ENCODE results near the gene HS1BP3. TPM values are rescaled to one million over a fixed set of nuclear protein-coding genes. Genes with fewer than 3 reads are reported as not detected.

HS1BP3 gene
- total RNA-seq, 6 donors from 2014 or later, result 41.0 to 45.8 (median 42.7) TPM

- H3K4me1 ChIP-seq, result peaks cover 27 to 34% (median 33%) of the 10 kb centered on the region in 4 donors
- TF ChIP-seq CTCF (IDR thresholded peaks at IDR 0.05) (no peak), POLR2A (IDR thresholded peaks at IDR 0.05) (no peak), POLR2AphosphoS5 (IDR thresholded peaks at IDR 0.05) (no peak), EP300 (IDR thresholded peaks at IDR 0.05) (no peak)
- WGBS, 2 donors, result 98 to 100% methylated on average over 4 of the region's 4 CpGs
- peak overlapping the region; percentile 82 to 86 (median 82) for H3K27ac ChIP-seq
- H3K4me3 ChIP-seq, result no peak overlapping the region
- H3K27me3 ChIP-seq, result no peaks in the 10 kb centered on the region
- no peaks in the 10 kb centered on the region for H3K9me3 ChIP-seq
- peaks cover 0 to 29% (median 18%) of the 10 kb centered on the region in 4 donors for H3K36me3 ChIP-seq
- no peak for ATAC-seq (ENCODE audit: low FRiP score in 2 of 2)
- no peak for DNase-seq
Measured at GRCh38 chr2:20633001-20633400, 17.9 kb downstream of the HS1BP3 start.

- TF ChIP-seq POLR2A (IDR thresholded peaks at IDR 0.05) (no peak), CTCF (IDR thresholded peaks at IDR 0.05) (no peak), POLR2AphosphoS5 (IDR thresholded peaks at IDR 0.05) (no peak), EP300 (IDR thresholded peaks at IDR 0.05) (no peak)
- WGBS, 2 donors, result 92 to 98% methylated on average over 6 to 7 of the region's 7 CpGs
- no peaks in the 10 kb centered on the region for H3K27me3 ChIP-seq
- no peak for ATAC-seq (ENCODE audit: low FRiP score in 2 of 2)
- peaks cover 0 to 24% (median 13%) of the 10 kb centered on the region in 4 donors for H3K36me3 ChIP-seq
- H3K4me3 ChIP-seq, result no peak overlapping the region
- H3K9me3 ChIP-seq, result no peaks in the 10 kb centered on the region
- H3K4me1 ChIP-seq, result peaks cover 27 to 34% (median 33%) of the 10 kb centered on the region in 4 donors
- no peak for DNase-seq
- H3K27ac ChIP-seq, result peak overlapping the region; percentile 15 to 86 (median 82)
Measured at GRCh38 chr2:20632446-20632990, 18.4 kb downstream of the HS1BP3 start.

GRCh38 chr2:20631617-20632307 lies 19.1 kb downstream of the HS1BP3 start:
- no peak for ATAC-seq (ENCODE audit: low FRiP score in 2 of 2)
- Histone ChIP-seq H3K9me3 (no peaks in the 10 kb centered on the region), H3K4me3 (no peak overlapping the region), H3K36me3 (peaks cover 0 to 16% (median 6%) of the 10 kb centered on the region in 4 donors), H3K27ac (peak overlapping the region in 1 of 4 donors; percentile 83), H3K27me3 (no peaks in the 10 kb centered on the region), H3K4me1 (peaks cover 27 to 34% (median 33%) of the 10 kb centered on the region in 4 donors)
- no peak for DNase-seq
- WGBS, 2 donors, result 94 to 97% methylated on average over 4 to 6 of the region's 6 CpGs
- TF ChIP-seq EP300 (IDR thresholded peaks at IDR 0.05), result no peak
- TF ChIP-seq CTCF (IDR thresholded peaks at IDR 0.05), result no peak
- no peak for TF ChIP-seq POLR2A (IDR thresholded peaks at IDR 0.05)
- no peak for TF ChIP-seq POLR2AphosphoS5 (IDR thresholded peaks at IDR 0.05)

GRCh38 chr2:20630967-20631366 lies 19.9 kb downstream of the HS1BP3 start:
- WGBS, 2 donors, result 95 to 98% methylated on average over 3 to 4 of the region's 4 CpGs
- peaks cover 27 to 37% (median 30%) of the 10 kb centered on the region in 4 donors for H3K4me1 ChIP-seq
- no peak for ATAC-seq (ENCODE audit: low FRiP score in 2 of 2)

More at GRCh38 chr2:20630967-20631366, 19.9 kb downstream of the HS1BP3 start:
- Histone ChIP-seq H3K9me3 (no peaks in the 10 kb centered on the region), H3K36me3 (peaks cover 0 to 14% (median 1%) of the 10 kb centered on the region in 4 donors), H3K27me3 (no peaks in the 10 kb centered on the region), H3K4me3 (no peak overlapping the region), H3K27ac (no peak overlapping the region)
- TF ChIP-seq POLR2AphosphoS5 (IDR thresholded peaks at IDR 0.05) (no peak), CTCF (IDR thresholded peaks at IDR 0.05) (no peak), POLR2A (IDR thresholded peaks at IDR 0.05) (no peak)
- DNase-seq, result no peak

Data from upper lobe of left lung (tissue), 6 donors.